Measurements from ENCODE around the gene EXOC6.

EXOC6 gene

GRCh38 chr10:92897916-92898315 lies 49.6 kb downstream of the EXOC6 start:
- no peak for TF ChIP-seq GABPA (IDR thresholded peaks at IDR 0.05; ENCODE audit: low read depth)
- no peak for TF ChIP-seq REST (IDR thresholded peaks at IDR 0.05; ENCODE audit: insufficient replicate concordance, low read depth)
- no peak for TF ChIP-seq CTCF (IDR thresholded peaks at IDR 0.05; ENCODE audit: insufficient read depth, low read length)
- no peak for TF ChIP-seq POLR2AphosphoS5 (IDR thresholded peaks at IDR 0.05; ENCODE audit: low read depth)
- no peak for TF ChIP-seq SPI1 (IDR thresholded peaks at IDR 0.05; ENCODE audit: borderline replicate concordance, low read depth)
- Histone ChIP-seq H3K27me3 (ENCODE audit: insufficient read depth, poor library complexity, severe bottlenecking) (no peaks in the 10 kb centered on the region), H3K4me3 (replicated peaks; ENCODE audit: insufficient read depth, low read length) (no peak overlapping the region), H3K27ac (replicated peaks) (no peak overlapping the region)
- DNase-seq (ENCODE audit: low read depth in 1 of 2, low spot score in 1 of 2): no peak

GRCh38 chr10:92901819-92902251 lies 53.5 kb downstream of the EXOC6 start:
- no peak overlapping the region for H3K27ac ChIP-seq (replicated peaks)
- no peaks in the 10 kb centered on the region for H3K27me3 ChIP-seq (ENCODE audit: insufficient read depth, poor library complexity, severe bottlenecking)
- TF ChIP-seq SPI1 (IDR thresholded peaks at IDR 0.05; ENCODE audit: borderline replicate concordance, low read depth) (no peak), REST (IDR thresholded peaks at IDR 0.05; ENCODE audit: insufficient replicate concordance, low read depth) (no peak), POLR2AphosphoS5 (IDR thresholded peaks at IDR 0.05; ENCODE audit: low read depth) (no peak), CTCF (IDR thresholded peaks at IDR 0.05; ENCODE audit: insufficient read depth, low read length) (no peak), GABPA (IDR thresholded peaks at IDR 0.05; ENCODE audit: low read depth) (no peak)
- no peak overlapping the region for H3K4me3 ChIP-seq (replicated peaks; ENCODE audit: insufficient read depth, low read length)
- no peak for DNase-seq (ENCODE audit: low read depth in 1 of 2, low spot score in 1 of 2)

GRCh38 chr10:92903633-92904032 lies 55.3 kb downstream of the EXOC6 start:
- Histone ChIP-seq H3K4me3 (replicated peaks; ENCODE audit: insufficient read depth, low read length) (no peak overlapping the region), H3K27ac (replicated peaks) (no peak overlapping the region), H3K27me3 (ENCODE audit: insufficient read depth, poor library complexity, severe bottlenecking) (no peaks in the 10 kb centered on the region)
- no peak for DNase-seq (ENCODE audit: low read depth in 1 of 2, low spot score in 1 of 2)
- TF ChIP-seq CTCF (IDR thresholded peaks at IDR 0.05; ENCODE audit: insufficient read depth, low read length) (no peak), GABPA (IDR thresholded peaks at IDR 0.05; ENCODE audit: low read depth) (no peak), POLR2AphosphoS5 (IDR thresholded peaks at IDR 0.05; ENCODE audit: low read depth) (no peak), REST (IDR thresholded peaks at IDR 0.05; ENCODE audit: insufficient replicate concordance, low read depth) (no peak), SPI1 (IDR thresholded peaks at IDR 0.05; ENCODE audit: borderline replicate concordance, low read depth) (no peak)

All from HL-60 (cell line).